SKM-1 (cell line): ENCODE data around the gene NGF.

Source experiments
- DNase-seq: peaks from one replicate; lab custom pipeline; 2025; ENCODE audit not compliant: unreplicated experiment; lab: John Stamatoyannopoulos, UW

Gene NGF

GRCh38 chr1:115337276-115337632, 795 bp downstream of the NGF start:
- DNase-seq = no peak

GRCh38 chr1:115336741-115337140, 1.3 kb downstream of the NGF start:
- DNase-seq = no peak

- peak; percentile 50 for DNase-seq
These were observed 5.0 kb downstream of the NGF start for GRCh38 chr1:115332813-115333608.

- DNase-seq = no peak
These were observed 6.3 kb downstream of the NGF start for GRCh38 chr1:115331558-115332331.

- DNase-seq = no peak
These were observed 7.5 kb downstream of the NGF start for GRCh38 chr1:115330480-115331013.

GRCh38 chr1:115329965-115330364, 8.1 kb downstream of the NGF start:
- DNase-seq = no peak

- no peak for DNase-seq
These were observed 10.8 kb downstream of the NGF start for GRCh38 chr1:115327270-115327669.

GRCh38 chr1:115326419-115326818, 11.6 kb downstream of the NGF start:
- no peak for DNase-seq

GRCh38 chr1:115325874-115326273, 12.2 kb downstream of the NGF start:
- no peak for DNase-seq

GRCh38 chr1:115324649-115325420, 13.2 kb downstream of the NGF start:
- no peak for DNase-seq

GRCh38 chr1:115323366-115324004, 14.6 kb downstream of the NGF start:
- DNase-seq = no peak

GRCh38 chr1:115322631-115323030, 15.4 kb downstream of the NGF start:
- no peak for DNase-seq

GRCh38 chr1:115320377-115320776, 17.7 kb downstream of the NGF start:
- no peak for DNase-seq

GRCh38 chr1:115319706-115320105, 18.3 kb downstream of the NGF start:
- no peak for DNase-seq

- DNase-seq = no peak
These were observed 20.7 kb downstream of the NGF start for GRCh38 chr1:115317101-115318012.

- no peak for DNase-seq
These were observed 23.3 kb downstream of the NGF start for GRCh38 chr1:115314765-115315164.

GRCh38 chr1:115314092-115314491, 24.0 kb downstream of the NGF start:
- no peak for DNase-seq

- DNase-seq = no peak
These were observed 24.9 kb downstream of the NGF start for GRCh38 chr1:115313182-115313581.

- no peak for DNase-seq
These were observed 25.3 kb downstream of the NGF start for GRCh38 chr1:115312742-115313141.

GRCh38 chr1:115311474-115311989, 26.5 kb downstream of the NGF start:
- DNase-seq = no peak
